NCI-H1436 (cell line): ENCODE data around the gene DIPK2A.

ENCODE experiments used
- DNase-seq: peaks from one replicate; lab custom pipeline; 2025; lab: John Stamatoyannopoulos, UW

Gene DIPK2A

DNA sequence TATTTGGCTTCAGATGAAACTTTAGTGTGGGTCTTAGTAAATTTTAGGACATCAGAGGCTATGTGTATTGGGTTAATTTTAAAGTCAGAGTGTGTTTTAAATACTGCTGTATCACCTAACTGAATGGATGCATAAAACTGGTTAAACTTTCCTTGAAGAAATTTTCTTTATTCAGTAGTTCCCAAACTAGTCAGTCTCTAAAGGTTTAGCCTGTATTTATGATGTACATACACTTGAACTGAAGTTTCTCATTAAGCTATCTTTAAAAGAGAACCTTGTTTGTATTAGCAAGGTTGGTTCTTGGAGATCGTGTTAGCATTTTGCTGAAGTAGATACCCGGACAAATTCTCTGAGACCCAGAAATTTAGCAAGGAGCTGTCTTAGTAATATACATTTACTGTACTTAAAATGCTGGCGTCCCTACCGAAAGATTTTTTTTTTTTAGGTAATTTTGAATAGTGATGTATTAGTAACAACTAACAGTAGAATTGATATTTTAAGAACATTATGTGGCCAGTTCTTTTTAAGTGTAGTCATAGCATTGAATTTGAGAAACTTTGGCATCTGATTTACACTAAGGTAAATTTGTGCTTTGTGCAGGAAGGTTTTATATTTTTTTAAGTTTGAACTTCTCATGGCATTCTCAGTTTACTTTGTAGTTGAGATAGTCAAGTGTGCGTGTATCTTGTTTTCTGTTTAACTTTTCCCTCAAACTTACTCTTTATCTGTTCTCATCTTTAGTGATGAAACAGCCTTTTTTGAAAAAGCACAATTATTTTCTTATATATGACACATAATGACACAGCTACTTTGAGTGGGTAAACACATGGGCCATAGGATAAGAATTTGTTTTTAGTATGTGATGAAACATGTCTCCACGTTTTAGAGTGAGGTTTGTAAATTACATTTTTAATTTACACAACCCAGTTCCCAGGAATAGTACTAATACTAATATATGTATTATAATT is 2.9 kb downstream of the DIPK2A start:
- DNase-seq = no peak

DNA sequence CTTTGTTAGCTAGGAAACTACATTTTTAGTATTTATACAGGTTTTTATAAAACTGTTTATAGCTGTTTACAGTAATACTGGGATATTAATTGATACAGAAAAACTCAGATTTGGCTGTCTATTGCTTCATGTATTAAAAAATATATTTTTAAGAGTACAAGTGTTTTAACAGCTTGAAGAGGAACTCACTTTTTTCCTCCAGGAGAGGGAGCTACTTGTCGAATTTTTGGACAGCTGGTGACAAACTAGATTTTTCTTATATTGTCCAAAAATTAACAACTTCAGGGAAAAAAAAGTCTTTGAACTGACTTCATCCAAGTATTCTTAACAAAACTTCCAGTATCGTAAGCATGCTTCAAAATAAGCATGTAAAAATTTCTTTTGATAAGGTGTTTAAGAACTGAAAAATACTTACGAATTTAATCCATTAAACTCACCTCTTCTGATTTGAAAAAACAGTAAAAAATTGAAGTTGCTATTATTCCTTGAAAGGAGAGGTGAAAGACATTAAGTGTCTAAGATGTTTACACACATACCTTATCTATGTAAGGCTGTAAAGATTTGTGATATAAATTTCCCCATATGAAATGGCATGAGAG is 4.0 kb downstream of the DIPK2A start:
- peak; percentile 26 for DNase-seq

DNA sequence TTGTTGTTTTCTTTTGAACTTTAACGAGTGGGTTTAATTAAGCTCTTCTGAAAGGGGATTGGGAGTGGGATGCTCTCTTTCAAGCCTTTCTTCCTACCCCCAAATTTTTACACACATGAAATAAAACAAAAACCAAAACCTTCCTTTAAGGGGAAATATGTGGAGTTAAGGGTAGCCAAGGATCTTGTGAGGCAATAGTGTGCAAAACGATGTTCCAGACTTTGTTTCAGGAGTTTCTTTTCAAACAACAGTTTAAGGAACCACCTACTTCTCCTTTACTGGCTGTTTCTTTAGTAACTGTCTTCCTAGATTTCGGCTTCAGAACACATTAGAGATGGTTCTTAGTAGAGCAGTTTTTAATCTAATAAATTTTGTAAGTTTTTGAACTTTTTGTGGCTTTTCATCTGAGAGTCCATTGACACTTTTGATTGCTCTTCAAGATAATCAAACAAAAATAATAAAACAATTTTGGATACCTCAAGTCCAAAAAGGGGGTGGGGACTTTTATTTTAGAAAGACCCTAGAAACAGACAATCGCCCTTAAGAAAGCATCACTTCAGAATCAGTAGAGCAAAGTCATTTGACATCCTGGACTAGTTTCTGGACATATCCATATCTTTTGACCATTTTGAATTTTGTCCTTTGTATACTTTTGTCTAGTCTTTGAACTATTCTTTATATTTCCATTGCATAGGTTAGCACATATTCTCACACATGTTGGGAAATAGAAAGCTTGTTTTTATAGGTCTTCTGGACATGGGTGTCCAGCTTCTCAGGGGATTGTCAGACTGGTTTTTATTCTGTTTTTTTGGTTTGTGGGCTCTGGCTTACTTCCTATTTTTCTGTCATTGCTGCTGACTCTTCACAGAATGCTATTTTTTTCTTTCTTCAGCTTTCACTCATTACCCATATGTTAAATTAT is 6.0 kb downstream of the DIPK2A start:
- DNase-seq = no peak

DNA sequence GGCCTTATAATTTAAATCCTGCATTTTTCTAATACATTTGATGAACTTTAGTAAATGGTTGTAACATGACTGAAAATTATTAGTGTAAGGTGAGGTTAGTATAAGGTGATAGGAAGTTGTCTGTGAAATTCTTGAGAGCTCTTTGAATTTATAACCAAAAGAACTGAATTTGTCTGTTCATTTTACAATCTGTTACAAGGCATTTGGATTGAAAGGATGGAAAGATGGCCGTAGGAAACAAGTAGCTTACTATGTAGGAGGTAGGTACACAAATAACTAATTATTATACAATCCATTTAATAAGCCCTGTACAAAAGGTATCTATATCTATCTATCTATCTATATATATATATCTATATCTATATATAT is 6.6 kb downstream of the DIPK2A start:
- no peak for DNase-seq

DNA sequence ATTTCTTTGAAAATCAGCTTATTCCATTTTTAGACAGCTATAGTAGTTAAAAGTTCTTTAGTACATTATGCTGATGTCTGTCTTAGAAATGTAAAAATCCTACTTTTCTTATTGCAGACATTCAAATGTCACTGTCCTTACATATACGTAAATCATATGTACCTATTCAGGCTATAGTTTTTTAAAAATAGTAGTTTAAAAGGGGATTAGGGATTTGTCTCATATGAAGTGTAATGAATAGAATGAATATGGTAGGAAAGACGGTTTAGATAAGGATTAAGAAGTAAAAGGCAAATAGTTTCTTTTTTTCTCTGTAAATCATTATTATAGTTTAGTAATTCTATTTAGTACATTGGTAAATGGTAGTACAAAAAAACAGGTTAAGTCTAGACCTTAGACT is 7.4 kb downstream of the DIPK2A start:
- no peak for DNase-seq

DNA sequence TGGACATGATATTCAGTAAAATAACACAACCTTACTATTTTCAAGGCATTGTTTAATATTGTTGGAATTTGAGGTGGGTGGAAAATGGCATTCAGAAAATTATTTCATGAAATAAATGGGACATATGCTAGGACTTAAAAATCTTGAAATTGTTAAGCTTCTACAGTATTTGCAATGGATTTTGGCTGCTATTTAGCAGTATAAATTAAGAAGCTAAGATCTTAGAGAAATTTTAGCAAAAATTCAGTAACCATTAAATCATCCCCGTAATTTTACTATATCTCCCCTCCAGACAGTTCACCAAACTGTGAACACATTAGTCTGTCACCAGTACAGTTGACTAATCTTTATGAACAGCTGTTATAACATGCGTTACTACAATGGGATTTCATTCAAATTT is 8.2 kb downstream of the DIPK2A start:
- DNase-seq = no peak

DNA sequence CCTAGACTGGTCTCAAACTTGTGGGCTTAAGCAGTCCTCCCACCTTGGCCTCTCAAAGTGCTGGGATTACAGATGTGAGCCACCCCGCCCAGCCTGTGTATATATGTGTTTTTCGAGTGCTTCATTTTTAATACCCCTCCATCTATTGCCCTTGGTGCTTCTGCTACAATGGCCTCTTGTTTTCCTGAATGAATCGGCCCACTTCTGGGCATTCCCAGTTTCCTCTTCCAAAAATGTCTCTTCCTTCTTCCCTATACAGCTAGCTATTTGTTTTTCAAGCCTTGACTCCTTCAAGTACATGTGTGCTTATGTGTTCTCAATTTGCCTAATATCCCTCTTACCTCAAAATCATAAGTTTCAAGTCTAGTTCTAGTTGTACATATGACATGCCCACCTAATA is 16.7 kb downstream of the DIPK2A start:
- DNase-seq = no peak

DNA sequence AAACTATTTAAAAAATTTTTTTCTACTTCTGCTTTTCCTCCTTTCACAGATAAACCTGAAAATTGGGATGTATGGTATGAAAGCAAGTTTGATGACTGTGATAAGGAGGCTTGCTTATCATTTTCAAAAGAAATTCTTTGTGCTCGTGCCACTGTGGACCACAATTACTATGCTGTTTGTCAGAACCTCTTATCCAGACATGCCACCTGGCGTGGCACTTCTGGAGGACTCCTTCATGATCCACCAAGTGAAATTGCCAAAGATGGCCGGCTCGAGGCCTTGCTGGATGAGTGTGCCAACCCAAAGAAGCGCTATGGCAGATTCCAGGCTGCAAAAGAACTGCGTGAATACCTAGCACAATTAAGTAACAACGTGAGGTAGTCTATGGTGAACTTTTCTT is 17.8 kb downstream of the DIPK2A start:
- no peak for DNase-seq

DNA sequence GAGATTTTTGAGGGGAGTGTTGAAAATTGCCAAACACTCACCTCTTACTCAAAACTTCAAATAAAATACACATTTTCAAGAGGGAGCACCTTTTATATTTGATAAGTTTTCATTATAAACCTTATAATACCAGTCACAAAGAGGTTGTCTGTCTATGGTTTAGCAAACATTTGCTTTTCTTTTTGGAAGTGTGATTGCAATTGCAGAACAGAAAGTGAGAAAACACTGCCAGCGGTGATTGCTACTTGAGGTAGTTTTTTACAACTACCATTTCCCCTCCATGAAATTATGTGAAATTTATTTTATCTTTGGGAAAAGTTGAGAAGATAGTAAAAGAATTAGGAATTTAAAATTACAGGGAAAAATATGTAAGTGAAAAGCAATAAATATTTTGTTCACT is 20.1 kb downstream of the DIPK2A start:
- DNase-seq = no peak

DNA sequence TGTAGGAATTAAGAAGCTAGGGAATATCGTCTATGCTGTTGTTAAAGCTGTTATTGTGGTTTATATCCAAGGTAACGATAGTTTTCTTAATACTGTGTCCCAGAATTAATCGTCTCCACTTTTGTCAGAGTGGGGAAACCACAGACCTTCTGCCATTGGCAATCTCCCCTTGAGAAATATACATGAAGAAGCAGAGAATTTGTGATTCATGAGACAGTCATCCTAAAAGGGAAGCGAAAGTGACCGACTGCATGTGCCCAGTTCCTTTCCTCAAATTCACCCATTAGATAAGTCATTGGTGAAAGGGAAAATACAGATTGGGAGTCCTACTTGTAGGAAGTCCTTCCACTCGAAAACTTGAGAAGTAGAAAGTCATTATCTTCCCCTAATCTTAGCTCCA is 26.6 kb downstream of the DIPK2A start:
- DNase-seq = no peak

DNA sequence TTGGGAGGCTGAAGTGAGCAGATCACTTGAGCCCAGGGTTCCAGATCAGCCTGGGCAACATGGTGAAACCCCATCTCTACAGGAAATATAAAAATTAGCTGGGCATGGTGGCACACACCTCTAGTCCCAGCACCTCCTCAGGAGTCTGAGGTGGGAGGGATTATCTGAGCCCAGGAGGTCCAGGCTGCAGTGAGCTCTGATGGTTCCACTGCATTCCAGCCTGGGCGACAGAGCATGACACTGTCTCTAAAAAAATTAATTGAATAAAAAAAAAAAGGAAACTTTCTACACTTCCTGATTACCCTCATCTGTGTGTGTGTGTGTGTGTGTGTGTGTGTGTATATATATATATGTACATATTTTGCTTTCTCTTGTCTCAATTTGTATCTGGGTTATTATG is 31.4 kb downstream of the DIPK2A start:
- DNase-seq = no peak

DNA sequence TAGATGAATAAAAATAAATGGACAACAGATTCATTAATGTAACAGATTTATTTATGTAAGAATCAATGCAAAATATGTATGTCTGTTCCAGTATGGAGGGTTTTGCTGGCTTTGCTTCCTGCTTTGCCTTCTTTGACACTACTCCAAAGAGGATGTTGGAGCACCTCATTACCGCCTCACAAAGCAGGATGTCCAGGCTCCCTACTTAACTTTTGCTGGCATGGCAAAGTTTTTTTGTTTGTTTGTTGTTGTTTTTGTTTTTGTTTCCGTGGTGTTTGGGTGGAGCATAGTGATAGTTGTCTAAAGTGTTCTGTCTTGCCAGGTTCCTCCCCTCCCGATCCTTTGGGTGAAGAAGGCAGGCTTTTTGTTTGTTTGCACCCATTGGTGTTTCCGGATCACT is 38.7 kb downstream of the DIPK2A start:
- no peak for DNase-seq

DNA sequence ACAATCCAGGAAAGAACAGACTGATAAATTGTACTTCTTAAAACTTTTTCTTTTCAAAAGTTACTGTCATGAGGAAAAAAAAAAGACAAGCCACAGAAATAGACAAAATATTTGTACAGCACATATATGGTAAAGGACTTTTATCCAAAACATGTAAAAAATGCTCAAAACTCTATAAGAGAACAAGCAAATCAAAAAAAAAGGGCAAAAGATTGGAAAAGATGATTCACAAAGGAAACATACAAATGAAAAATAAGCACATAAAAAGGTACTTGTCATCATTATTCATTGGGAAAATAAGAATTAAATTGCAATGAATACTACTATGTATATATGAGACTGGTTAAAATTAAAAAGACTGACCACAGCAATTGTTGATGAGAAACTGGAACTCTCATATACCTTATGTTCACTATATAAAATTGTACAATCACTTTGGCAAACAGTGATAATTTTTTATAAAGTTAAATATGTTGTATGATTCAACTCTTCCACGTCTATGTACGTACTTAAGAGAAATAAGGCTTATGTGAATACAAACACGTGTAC is 39.7 kb downstream of the DIPK2A start:
- DNase-seq = no peak

DNA sequence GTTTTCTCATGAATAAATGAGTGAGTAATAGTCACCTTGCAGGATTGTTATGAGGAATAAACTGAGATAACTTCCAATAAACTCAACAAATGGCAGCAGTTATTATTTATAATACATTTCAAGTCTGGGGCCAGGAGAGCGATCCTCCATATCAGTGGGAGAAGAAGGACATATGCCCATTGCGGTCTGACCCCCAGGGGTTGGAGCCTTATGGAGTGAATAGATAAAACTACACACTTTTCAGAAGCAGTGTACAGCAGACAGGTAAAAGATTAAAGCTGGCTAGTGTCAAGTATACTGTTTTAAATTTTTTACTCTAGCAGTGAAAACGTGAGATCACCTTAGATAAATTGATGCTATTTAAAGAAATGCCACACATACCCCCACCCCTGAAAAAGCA is 43.5 kb downstream of the DIPK2A start:
- DNase-seq = no peak

DNA sequence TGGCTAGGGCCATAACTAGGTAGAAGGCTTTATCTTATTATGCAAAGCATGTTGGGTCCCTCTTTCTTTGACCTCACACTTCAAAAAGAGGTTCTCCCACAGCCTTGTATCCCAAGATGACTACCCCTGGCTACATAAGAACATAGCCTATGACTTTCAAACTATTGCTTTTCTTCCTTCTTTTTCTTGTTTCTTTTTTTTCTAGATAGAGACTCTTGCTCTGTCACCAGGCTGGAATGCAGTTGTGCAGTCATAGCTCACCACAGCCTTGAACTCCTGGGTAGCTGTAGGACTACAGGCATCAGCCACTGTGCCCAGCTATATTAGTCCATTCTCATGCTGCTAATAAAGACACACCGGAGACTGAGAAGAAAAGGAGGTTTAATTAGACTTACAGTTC is 47.2 kb downstream of the DIPK2A start:
- DNase-seq = no peak
